H9 (cell line): Measurements from ENCODE around the gene SLC15A3. TPM values are rescaled to one million over a fixed set of nuclear protein-coding genes. Genes with fewer than 3 reads are reported as not detected.

Experiments
- DNase-seq: peaks from one replicate; pipeline ENCODE4 v3.0.0-alpha.2; 2017
- H2AFZ ChIP-seq: one replicate; pipeline ENCODE4 v1.6.1; 2013; ENCODE audit warnings: mild to moderate bottlenecking, low read length, control low read depth, moderate library complexity
- H2AK5ac ChIP-seq: 2 replicates; pipeline ENCODE4 v1.6.1; 2013; ENCODE audit warnings: low read length, control low read depth, mixed read lengths; ENCODE audit not compliant: insufficient read length
- H2BK120ac ChIP-seq: one replicate; pipeline ENCODE4 v1.6.1; 2013; ENCODE audit warnings: low read depth, mild to moderate bottlenecking, low read length, control low read depth, inconsistent platforms; ENCODE audit not compliant: poor library complexity, severe bottlenecking
- H2BK12ac ChIP-seq: 2 replicates; pipeline ENCODE4 v1.6.1; 2013; ENCODE audit warnings: low read length, control low read depth, mixed read lengths, low read depth; ENCODE audit not compliant: insufficient read length
- H2BK15ac ChIP-seq: 2 replicates; pipeline ENCODE4 v1.6.1; 2013; ENCODE audit warnings: low read depth, low read length, control low read depth
- H2BK20ac ChIP-seq: one replicate; pipeline ENCODE4 v1.6.1; 2013; ENCODE audit warnings: low read depth, mild to moderate bottlenecking, low read length, control low read depth, inconsistent platforms; ENCODE audit not compliant: poor library complexity, severe bottlenecking
- H2BK5ac ChIP-seq: 2 replicates; pipeline ENCODE4 v1.6.1; 2013; ENCODE audit warnings: low read length, control low read depth, mixed read lengths; ENCODE audit not compliant: insufficient read length
- H3K14ac ChIP-seq: 2 replicates; pipeline ENCODE4 v1.6.1; 2013; ENCODE audit warnings: low read length, control low read depth; ENCODE audit not compliant: insufficient read depth
- H3K18ac ChIP-seq: 2 replicates; pipeline ENCODE4 v1.6.1; 2013; ENCODE audit warnings: low read depth, mild to moderate bottlenecking, mixed read lengths, low read length, control low read depth; ENCODE audit not compliant: insufficient read length
- H3K23ac ChIP-seq: 2 replicates; pipeline ENCODE4 v1.6.1; 2013; ENCODE audit warnings: low read length, control low read depth, mixed read lengths, low read depth; ENCODE audit not compliant: insufficient read length
- H3K23me2 ChIP-seq: 2 replicates; pipeline ENCODE4 v1.6.1; 2013; ENCODE audit warnings: low read depth, mild to moderate bottlenecking, mixed read lengths, low read length, control low read depth; ENCODE audit not compliant: insufficient read length, poor library complexity, severe bottlenecking
- H3K27ac ChIP-seq: 2 replicates; pipeline ENCODE4 v1.5.1; 2013; ENCODE audit warnings: low read length, control low read depth, mixed read lengths, low read depth; ENCODE audit not compliant: insufficient read length
- H3K27me3 ChIP-seq: 2 replicates; pipeline ENCODE4 v1.6.1; 2013; ENCODE audit warnings: low read length, control low read depth, inconsistent platforms; ENCODE audit not compliant: insufficient read depth
- H3K4ac ChIP-seq: 2 replicates; pipeline ENCODE4 v1.6.1; 2013; ENCODE audit warnings: low read depth, mild to moderate bottlenecking, control low read depth, inconsistent platforms, low read length, moderate library complexity
- H3K4me1 ChIP-seq: 2 replicates; pipeline ENCODE4 v1.6.1; 2013; ENCODE audit warnings: low read length, control low read depth, inconsistent platforms; ENCODE audit not compliant: insufficient read depth
- H3K4me2 ChIP-seq: 2 replicates; pipeline ENCODE4 v1.6.1; 2013; ENCODE audit warnings: low read length, control low read depth, mixed read lengths; ENCODE audit not compliant: insufficient read length, insufficient read depth
- H3K56ac ChIP-seq: 2 replicates; pipeline ENCODE4 v1.6.1; 2013; ENCODE audit warnings: low read depth, mild to moderate bottlenecking, mixed read lengths, low read length, control low read depth; ENCODE audit not compliant: insufficient read length
- H3K79me1 ChIP-seq: 2 replicates; pipeline ENCODE4 v1.6.1; 2013; ENCODE audit warnings: low read depth, mild to moderate bottlenecking, moderate library complexity, low read length, control low read depth, inconsistent platforms; ENCODE audit not compliant: insufficient read depth, poor library complexity, severe bottlenecking
- H3K79me2 ChIP-seq: 2 replicates; pipeline ENCODE4 v1.6.1; 2013; ENCODE audit warnings: low read length, control low read depth, inconsistent platforms; ENCODE audit not compliant: insufficient read depth
- H3K9ac ChIP-seq: 2 replicates; pipeline ENCODE4 v1.6.1; 2013; ENCODE audit warnings: low read length, control low read depth, mixed read lengths; ENCODE audit not compliant: insufficient read length; ENCODE audit errors: extremely low read depth
- H3K9me3 ChIP-seq: one replicate; pipeline ENCODE4 v1.6.1; 2013; ENCODE audit warnings: low read depth, low read length, inconsistent platforms; ENCODE audit not compliant: control insufficient read depth
- H3T11ph ChIP-seq: one replicate; pipeline ENCODE4 v1.6.1; 2013; ENCODE audit warnings: mild to moderate bottlenecking, low read length, control low read depth, inconsistent platforms
- H4K20me1 ChIP-seq: one replicate; pipeline ENCODE4 v1.6.1; 2013; ENCODE audit not compliant: control insufficient read depth, insufficient read length, insufficient read depth
- H4K5ac ChIP-seq: 2 replicates; pipeline ENCODE4 v1.6.1; 2013; ENCODE audit warnings: low read depth, mild to moderate bottlenecking, mixed read lengths, low read length, control low read depth; ENCODE audit not compliant: insufficient read length
- H4K8ac ChIP-seq: replicated peaks from 2 replicates; pipeline ENCODE4 v1.6.1; 2013; ENCODE audit warnings: low read length, control low read depth, mixed read lengths, low read depth; ENCODE audit not compliant: insufficient read length
- H4K91ac ChIP-seq: 2 replicates; pipeline ENCODE4 v1.6.1; 2013; ENCODE audit warnings: low read depth, mild to moderate bottlenecking, moderate library complexity, mixed read lengths, low read length, control low read depth; ENCODE audit not compliant: insufficient read length
- H3K27ac Mint-ChIP-seq, 3 experiments: 2 replicates in 2 of 3; 3 replicates in 1 of 3; pipeline ENCODE4 v1.8.0; 2020 to 2021; ENCODE audit warnings: mixed read lengths in 3 of 3, mild to moderate bottlenecking in 1 of 3, moderate library complexity in 1 of 3
- H3K27me3 Mint-ChIP-seq: 2 replicates; pipeline ENCODE4 v1.8.0; 2021; ENCODE audit warnings: low read depth, mild to moderate bottlenecking, moderate library complexity, mixed read lengths
- H3K36me3 Mint-ChIP-seq, 3 experiments: 2 replicates in 2 of 3; 3 replicates in 1 of 3; pipeline ENCODE4 v1.8.0; 2020 to 2021; ENCODE audit warnings: low read depth in 3 of 3, mixed read lengths in 3 of 3; ENCODE audit not compliant: insufficient read depth in 1 of 3
- H3K4me1 Mint-ChIP-seq, 2 experiments: 2 replicates each; pipeline ENCODE4 v1.8.0; 2020; ENCODE audit warnings: mixed read lengths in 2 of 2
- H3K4me3 Mint-ChIP-seq, 2 experiments: 2 replicates in 1 of 2; 3 replicates in 1 of 2; pipeline ENCODE4 v1.8.0; 2020 to 2021; ENCODE audit warnings: mild to moderate bottlenecking in 2 of 2, mixed read lengths in 2 of 2, moderate library complexity in 1 of 2
- H3K9me3 Mint-ChIP-seq, 2 experiments: 2 replicates in 1 of 2; 3 replicates in 1 of 2; pipeline ENCODE4 v1.8.0; 2020; ENCODE audit warnings: mild to moderate bottlenecking in 2 of 2, mixed read lengths in 2 of 2, moderate library complexity in 1 of 2
- CTCF ChIP-seq: fragments of 200-600 bp; sonication (generic); conservative IDR thresholded peaks from 3 replicates; pipeline ENCODE4 v1.8.0; 2021; ENCODE audit warnings: antibody characterized with exemption, mild to moderate bottlenecking
- WGBS: extraction: QIAGEN DNeasy Blood & Tissue Kit; methylation state at CpG from one replicate; pipeline ENCODE4 v1.1.7; 2013; ENCODE audit warnings: missing lambda C conversion rate, low lambda C conversion rate, mixed read lengths; ENCODE audit not compliant: insufficient read length; ENCODE audit errors: extremely low coverage; 5-methylcytosine and 5-hydroxymethylcytosine counted together
- total RNA-seq: library from RNA; stranded (reverse); gene quantifications from 2 replicates; pipeline ENCODE4 v1.2.1, GENCODE V29; 2021

Gene SLC15A3
- total RNA-seq, 1 experiment from 2014 or later, result 7.0 TPM

- H3K4me1 Mint-ChIP-seq, result peaks cover 23 to 24% of the 10 kb centered on the region in 2 experiments
- H3K4me2 ChIP-seq, result no peak overlapping the region
- H3K9ac ChIP-seq, result no peak overlapping the region
- no CpG with 5 or more reads among the region's 9 CpGs for WGBS
- H3K27me3 ChIP-seq, result no peaks in the 10 kb centered on the region
- peaks cover 0 to 9% (median 2%) of the 10 kb centered on the region in 3 experiments; a peak in 5 of 7 replicates for H3K36me3 Mint-ChIP-seq
- no peak for DNase-seq
- H4K91ac ChIP-seq, result no peak overlapping the region
- no peak overlapping the region for H2BK20ac ChIP-seq
- H2BK15ac ChIP-seq, result no peak overlapping the region
- H4K20me1 ChIP-seq, result no peaks in the 10 kb centered on the region
- no peaks in the 10 kb centered on the region; a peak in 1 of 5 replicates for H3K9me3 Mint-ChIP-seq
- H2AFZ ChIP-seq, result no peak overlapping the region
- no peak overlapping the region for H3K14ac ChIP-seq
- TF ChIP-seq CTCF, result no peak
- no peak overlapping the region for H3K4ac ChIP-seq
- no peaks in the 10 kb centered on the region for H3K79me1 ChIP-seq
- no peak overlapping the region for H3K56ac ChIP-seq
- no peak overlapping the region for H4K5ac ChIP-seq
- no peak overlapping the region for H3K27ac ChIP-seq
- no peak overlapping the region for H3K18ac ChIP-seq
- no peak overlapping the region; a peak in 1 of 5 replicates for H3K4me3 Mint-ChIP-seq
- no peak overlapping the region for H2BK120ac ChIP-seq
- no peaks in the 10 kb centered on the region for H3K9me3 ChIP-seq
- H3K79me2 ChIP-seq, result no peaks in the 10 kb centered on the region
- H3K27me3 Mint-ChIP-seq, result peaks cover 4% of the 10 kb centered on the region
- H2BK12ac ChIP-seq, result no peak overlapping the region
- no peak overlapping the region for H3K23ac ChIP-seq
- H3K27ac Mint-ChIP-seq, result no peak overlapping the region
- no peak overlapping the region for H4K8ac ChIP-seq
- H2AK5ac ChIP-seq, result no peak overlapping the region
- H2BK5ac ChIP-seq, result no peak overlapping the region
- no peak overlapping the region for H3T11ph ChIP-seq
- H3K23me2 ChIP-seq, result no peaks in the 10 kb centered on the region
- H3K4me1 ChIP-seq, result no peaks in the 10 kb centered on the region
Observed at GRCh38 chr11:60942970-60943565, 8.9 kb downstream of the SLC15A3 start.
